ENCODE measurements around the gene BZW1. TPM values are rescaled to one million over a fixed set of nuclear protein-coding genes. Genes with fewer than 3 reads are reported as not detected.
A peak's percentile ranks its signal among the peaks of the same experiment; 100 is the strongest.

Gene BZW1
- total RNA-seq, 1 donor from 2014 or later = 433 TPM

DNA sequence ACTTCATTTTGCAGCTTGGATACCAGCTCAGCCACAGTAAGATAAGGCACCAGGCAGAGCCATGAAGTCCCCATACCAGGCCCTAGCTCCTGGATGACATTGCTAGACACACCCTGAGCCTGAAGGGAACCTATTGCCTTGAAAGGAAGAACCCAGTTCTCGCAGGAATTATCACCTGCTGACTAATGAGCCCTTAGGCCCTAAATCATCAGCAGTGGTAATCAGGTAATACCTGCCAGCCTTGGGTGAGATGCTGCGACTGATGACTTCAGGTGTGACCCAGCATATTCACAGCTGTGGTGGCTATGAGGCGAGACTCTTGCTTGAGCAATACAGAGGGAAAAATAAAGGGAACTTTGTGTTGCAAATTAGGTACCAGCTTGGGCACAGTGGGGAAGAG, 27.8 kb downstream of the BZW1 start:
- Mint-ChIP-seq H3K36me3 (ENCODE audit: low read depth) (no peaks in the 10 kb centered on the region), H3K27ac (ENCODE audit: unreplicated experiment) (no peak overlapping the region), H3K4me1 (no peaks in the 10 kb centered on the region), H3K27me3 (ENCODE audit: low read depth) (no peaks in the 10 kb centered on the region), H3K9me3 (no peaks in the 10 kb centered on the region), H3K4me3 (no peak overlapping the region)
- TF ChIP-seq, protein P1, sequence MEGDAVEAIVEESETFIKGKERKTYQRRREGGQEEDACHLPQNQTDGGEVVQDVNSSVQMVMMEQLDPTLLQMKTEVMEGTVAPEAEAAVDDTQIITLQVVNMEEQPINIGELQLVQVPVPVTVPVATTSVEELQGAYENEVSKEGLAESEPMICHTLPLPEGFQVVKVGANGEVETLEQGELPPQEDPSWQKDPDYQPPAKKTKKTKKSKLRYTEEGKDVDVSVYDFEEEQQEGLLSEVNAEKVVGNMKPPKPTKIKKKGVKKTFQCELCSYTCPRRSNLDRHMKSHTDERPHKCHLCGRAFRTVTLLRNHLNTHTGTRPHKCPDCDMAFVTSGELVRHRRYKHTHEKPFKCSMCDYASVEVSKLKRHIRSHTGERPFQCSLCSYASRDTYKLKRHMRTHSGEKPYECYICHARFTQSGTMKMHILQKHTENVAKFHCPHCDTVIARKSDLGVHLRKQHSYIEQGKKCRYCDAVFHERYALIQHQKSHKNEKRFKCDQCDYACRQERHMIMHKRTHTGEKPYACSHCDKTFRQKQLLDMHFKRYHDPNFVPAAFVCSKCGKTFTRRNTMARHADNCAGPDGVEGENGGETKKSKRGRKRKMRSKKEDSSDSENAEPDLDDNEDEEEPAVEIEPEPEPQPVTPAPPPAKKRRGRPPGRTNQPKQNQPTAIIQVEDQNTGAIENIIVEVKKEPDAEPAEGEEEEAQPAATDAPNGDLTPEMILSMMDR (conservative IDR thresholded peaks at IDR 0.05) = no peak
- no peak for DNase-seq (ENCODE audit: low read depth, low spot score)

DNA sequence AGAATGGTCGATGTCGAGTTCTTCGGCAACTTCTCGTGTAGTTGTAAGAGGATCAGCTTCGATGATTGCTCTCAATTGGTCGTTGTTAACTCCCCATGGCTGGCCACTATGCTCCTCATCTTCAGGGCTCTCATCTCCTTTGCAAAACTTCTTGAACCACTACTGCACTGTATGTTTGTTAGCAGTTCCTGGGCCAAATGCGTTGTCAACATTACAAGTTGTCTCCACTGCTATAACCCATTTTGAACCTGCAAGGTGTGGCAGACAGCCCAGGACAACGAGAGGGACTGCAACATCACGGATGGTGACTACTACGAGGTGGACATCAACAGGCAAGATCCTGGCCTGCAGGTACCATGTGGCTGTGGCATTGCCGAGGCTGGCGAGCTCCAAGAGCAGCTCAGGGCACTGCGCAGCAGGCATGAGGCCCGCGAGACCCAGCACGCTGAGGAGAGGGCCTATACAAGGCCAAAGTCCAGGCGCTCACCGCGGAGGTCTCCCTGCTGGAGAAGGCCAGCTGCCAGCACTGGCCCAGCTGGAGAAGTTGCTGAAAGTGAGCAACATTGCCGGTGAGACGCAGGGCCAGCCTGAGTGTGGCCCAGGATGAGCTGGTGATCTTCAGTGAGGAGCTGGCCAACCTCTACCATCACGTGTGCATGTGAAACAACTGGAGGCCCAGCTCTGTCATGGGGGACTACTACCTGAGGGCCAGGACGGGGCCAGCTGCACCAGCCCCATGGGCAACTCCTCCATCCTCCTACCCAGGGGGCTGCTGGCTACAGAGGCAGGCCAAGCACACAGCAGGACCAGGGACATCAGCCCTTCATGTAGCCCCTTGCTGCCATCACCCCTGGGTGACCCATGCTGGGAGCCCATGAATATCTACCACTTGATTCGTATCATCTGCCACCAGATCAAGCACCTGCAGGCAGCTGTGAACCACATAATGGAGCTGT, 32.6 kb downstream of the BZW1 start:
- DNase-seq (ENCODE audit: low read depth, low spot score) = no peak
- Mint-ChIP-seq H3K4me3 (no peak overlapping the region), H3K27me3 (ENCODE audit: low read depth) (no peaks in the 10 kb centered on the region), H3K9me3 (no peaks in the 10 kb centered on the region), H3K36me3 (ENCODE audit: low read depth) (no peaks in the 10 kb centered on the region), H3K4me1 (no peaks in the 10 kb centered on the region), H3K27ac (ENCODE audit: unreplicated experiment) (no peak overlapping the region)
- TF ChIP-seq, protein P1 (conservative IDR thresholded peaks at IDR 0.05) = no peak

DNA sequence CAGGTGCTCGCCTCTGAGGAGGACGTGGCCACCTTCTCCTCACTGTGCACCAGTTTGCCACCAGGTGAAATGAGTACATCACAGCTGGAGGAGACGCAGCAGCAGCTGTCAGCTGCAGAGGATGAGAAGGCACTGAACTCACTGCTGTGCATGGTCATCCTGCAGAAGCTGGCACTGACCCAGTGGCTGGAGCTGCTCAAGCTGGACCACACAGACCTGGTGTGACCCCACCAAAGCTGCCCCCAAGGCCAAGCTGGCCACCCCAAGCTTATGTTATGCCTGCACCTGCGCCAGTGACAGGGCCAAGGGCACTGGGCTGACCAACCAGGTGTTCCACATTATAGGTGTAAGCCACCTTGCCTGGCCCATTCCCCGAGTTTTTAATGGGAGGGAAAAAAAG, 33.5 kb downstream of the BZW1 start:
- no peak overlapping the region for H3K4me3 Mint-ChIP-seq
- TF ChIP-seq, protein P1 (conservative IDR thresholded peaks at IDR 0.05) = no peak
- H3K36me3 Mint-ChIP-seq (ENCODE audit: low read depth) = no peaks in the 10 kb centered on the region
- H3K27me3 Mint-ChIP-seq (ENCODE audit: low read depth) = no peaks in the 10 kb centered on the region
- DNase-seq (ENCODE audit: low read depth, low spot score) = no peak
- no peaks in the 10 kb centered on the region for H3K9me3 Mint-ChIP-seq
- H3K27ac Mint-ChIP-seq (ENCODE audit: unreplicated experiment) = no peak overlapping the region
- H3K4me1 Mint-ChIP-seq = no peaks in the 10 kb centered on the region

DNA sequence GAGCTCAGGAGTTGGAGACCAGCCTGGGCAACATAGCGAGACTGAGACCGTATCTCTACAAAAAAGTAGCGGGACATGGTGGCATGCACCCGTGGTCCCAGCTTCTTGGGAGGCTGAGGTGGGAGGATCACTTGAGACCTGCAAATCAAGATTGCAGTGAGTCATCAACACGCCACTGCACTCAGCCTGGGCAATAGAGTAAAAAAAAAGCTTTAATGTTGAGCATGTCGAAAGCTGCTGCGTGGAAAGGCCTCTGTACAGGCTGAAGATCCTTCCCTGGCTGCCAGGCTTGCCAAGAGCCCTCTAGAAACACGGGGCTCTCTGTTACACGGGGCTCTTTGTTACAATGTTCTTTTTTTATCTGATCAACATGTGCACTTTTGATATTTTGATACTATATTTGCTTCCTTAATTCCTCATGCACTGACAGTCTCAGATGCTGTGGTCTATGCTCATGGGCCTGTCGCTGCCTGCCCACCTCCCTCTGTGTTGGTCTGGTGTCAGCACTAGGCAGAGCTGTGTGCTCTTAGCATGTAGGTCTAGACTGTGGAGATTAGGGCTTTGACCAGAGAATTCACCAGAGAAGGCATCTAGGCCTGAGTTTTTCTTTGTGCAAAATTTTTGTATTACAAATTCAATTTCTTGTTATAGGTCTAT, 34.1 kb downstream of the BZW1 start:
- Mint-ChIP-seq H3K27ac (ENCODE audit: unreplicated experiment) (peak overlapping the region; percentile 54), H3K36me3 (ENCODE audit: low read depth) (no peaks in the 10 kb centered on the region), H3K4me1 (no peaks in the 10 kb centered on the region), H3K27me3 (ENCODE audit: low read depth) (no peaks in the 10 kb centered on the region), H3K4me3 (no peak overlapping the region), H3K9me3 (no peaks in the 10 kb centered on the region)
- DNase-seq (ENCODE audit: low read depth, low spot score) = no peak
- TF ChIP-seq, protein P1 (conservative IDR thresholded peaks at IDR 0.05) = no peak

DNA sequence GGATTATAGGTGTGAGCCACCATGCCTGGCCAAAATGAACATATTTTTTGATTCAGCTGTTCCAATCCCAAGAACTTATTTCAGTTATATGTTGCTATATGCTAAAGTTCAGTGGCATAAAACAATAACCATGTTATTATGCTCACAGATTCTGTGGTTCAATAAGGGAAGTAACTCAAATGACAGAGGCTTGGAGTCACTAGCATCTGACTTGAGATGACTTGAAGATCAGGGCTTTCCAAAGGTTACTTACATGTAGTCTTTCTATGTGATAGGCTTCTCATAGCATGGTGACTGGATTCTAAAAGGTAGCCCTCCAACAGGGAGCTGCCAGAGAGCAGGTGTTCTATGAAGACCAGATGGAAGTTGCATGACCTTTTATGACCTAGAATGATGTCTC, 35.6 kb downstream of the BZW1 start:
- Mint-ChIP-seq H3K9me3 (no peaks in the 10 kb centered on the region), H3K36me3 (ENCODE audit: low read depth) (peaks cover 10% of the 10 kb centered on the region), H3K27me3 (ENCODE audit: low read depth) (no peaks in the 10 kb centered on the region), H3K4me1 (no peaks in the 10 kb centered on the region), H3K27ac (ENCODE audit: unreplicated experiment) (no peak overlapping the region), H3K4me3 (no peak overlapping the region)
- TF ChIP-seq, protein P1 (conservative IDR thresholded peaks at IDR 0.05) = no peak
- no peak for DNase-seq (ENCODE audit: low read depth, low spot score)
